Measurements from ENCODE around the gene RAD54L2.
"Not testable (repeated sequence)": the region's sequence is repeated elsewhere in the genome, so short reads cannot be mapped to it uniquely, and the experiment has no call there.

DNA sequence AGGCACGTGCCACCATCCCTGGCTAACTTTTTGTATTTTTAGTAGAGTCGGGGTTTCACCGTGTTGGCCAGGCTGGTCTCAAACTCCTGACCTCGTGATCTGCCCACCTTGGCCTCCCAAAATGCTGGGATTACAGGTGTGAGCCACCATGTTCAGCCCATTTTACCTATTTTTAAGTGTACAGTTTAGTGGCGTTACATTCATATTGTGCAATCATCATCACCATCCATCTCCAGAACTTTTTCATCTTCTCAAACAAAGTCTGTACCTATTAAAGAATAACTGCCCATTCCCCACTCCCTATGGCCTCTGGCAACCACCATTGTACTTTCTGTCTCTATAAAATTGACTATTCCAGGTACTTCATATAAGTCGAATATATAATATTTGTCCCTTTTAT is 13.6 kb upstream of the RAD54L2 start:
- TF ChIP-seq POLR2A (IDR thresholded peaks at IDR 0.05): not testable (repeated sequence)
- TF ChIP-seq, protein P1, sequence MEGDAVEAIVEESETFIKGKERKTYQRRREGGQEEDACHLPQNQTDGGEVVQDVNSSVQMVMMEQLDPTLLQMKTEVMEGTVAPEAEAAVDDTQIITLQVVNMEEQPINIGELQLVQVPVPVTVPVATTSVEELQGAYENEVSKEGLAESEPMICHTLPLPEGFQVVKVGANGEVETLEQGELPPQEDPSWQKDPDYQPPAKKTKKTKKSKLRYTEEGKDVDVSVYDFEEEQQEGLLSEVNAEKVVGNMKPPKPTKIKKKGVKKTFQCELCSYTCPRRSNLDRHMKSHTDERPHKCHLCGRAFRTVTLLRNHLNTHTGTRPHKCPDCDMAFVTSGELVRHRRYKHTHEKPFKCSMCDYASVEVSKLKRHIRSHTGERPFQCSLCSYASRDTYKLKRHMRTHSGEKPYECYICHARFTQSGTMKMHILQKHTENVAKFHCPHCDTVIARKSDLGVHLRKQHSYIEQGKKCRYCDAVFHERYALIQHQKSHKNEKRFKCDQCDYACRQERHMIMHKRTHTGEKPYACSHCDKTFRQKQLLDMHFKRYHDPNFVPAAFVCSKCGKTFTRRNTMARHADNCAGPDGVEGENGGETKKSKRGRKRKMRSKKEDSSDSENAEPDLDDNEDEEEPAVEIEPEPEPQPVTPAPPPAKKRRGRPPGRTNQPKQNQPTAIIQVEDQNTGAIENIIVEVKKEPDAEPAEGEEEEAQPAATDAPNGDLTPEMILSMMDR (IDR thresholded peaks at IDR 0.05): not testable (repeated sequence)
